ENCODE measurements around the gene NRXN3. TPM values are rescaled to one million over a fixed set of nuclear protein-coding genes. Genes with fewer than 3 reads are reported as not detected.

Gene NRXN3
- total RNA-seq, 1 experiment from 2014 or later, result not detected

- ChIA-PET CTCF (no interaction called here), POLR2A (interaction anchor here (0.6 kb wide), 1 partner anchor 164 kb away, joined by 6 read pairs; no protein-coding TSS in a partner anchor)
- Histone ChIP-seq H3K27me3 (ENCODE audit: control insufficient read depth, insufficient read depth, low read length) (no peaks in the 10 kb centered on the region), H3K27ac (ENCODE audit: low read length) (no peak overlapping the region), H3K4me1 (ENCODE audit: control insufficient read depth, insufficient read depth, low read length) (no peaks in the 10 kb centered on the region), H3K4me3 (ENCODE audit: low read depth in 2 of 2, low read length in 2 of 2) (no peak overlapping the region), H3K9me3 (ENCODE audit: control insufficient read depth, insufficient read depth, low read depth, low read length) (no peaks in the 10 kb centered on the region), H3K36me3 (ENCODE audit: control insufficient read depth, insufficient read depth, low read length) (no peaks in the 10 kb centered on the region)
- TF ChIP-seq POLR2AphosphoS5 (IDR thresholded peaks at IDR 0.05; ENCODE audit: low read depth, low read length) (no peak), CTCF (IDR thresholded peaks at IDR 0.05) (no peak)
- intact Hi-C loops (cut with micrococcal nuclease; ENCODE audit: unreplicated experiment) (no loop called here), in situ Hi-C loops (cut with HindIII; ENCODE audit: low pct_unique_long_range_greater_than_20kb, low sequenced_read_pairs) (no loop called here)
- no TSS peak for BruUV-seq (replicated peaks)
- no peak for ATAC-seq
- no peak for DNase-seq (ENCODE audit: low read depth, low spot score)
Observed at GRCh38 chr14:79021766-79022165, 851.6 kb downstream of the NRXN3 start.

GRCh38 chr14:79027138-79027537 is 857.0 kb downstream of the NRXN3 start:
- TF ChIP-seq CTCF (IDR thresholded peaks at IDR 0.05), result no peak
- Histone ChIP-seq H3K36me3 (ENCODE audit: control insufficient read depth, insufficient read depth, low read length) (no peaks in the 10 kb centered on the region), H3K4me1 (ENCODE audit: control insufficient read depth, insufficient read depth, low read length) (no peaks in the 10 kb centered on the region), H3K27ac (ENCODE audit: low read length) (no peak overlapping the region), H3K27me3 (ENCODE audit: control insufficient read depth, insufficient read depth, low read length) (no peaks in the 10 kb centered on the region), H3K4me3 (ENCODE audit: low read depth in 2 of 2, low read length in 2 of 2) (no peak overlapping the region), H3K9me3 (ENCODE audit: control insufficient read depth, insufficient read depth, low read depth, low read length) (no peaks in the 10 kb centered on the region)
- no peak for ATAC-seq
- BruUV-seq (replicated peaks), result no TSS peak
- CTCF ChIA-PET, result no interaction called here
- intact Hi-C loops (cut with micrococcal nuclease; ENCODE audit: unreplicated experiment) (no loop called here), in situ Hi-C loops (cut with HindIII; ENCODE audit: low pct_unique_long_range_greater_than_20kb, low sequenced_read_pairs) (no loop called here)
- no peak for DNase-seq (ENCODE audit: low read depth, low spot score)
- POLR2A ChIA-PET, result no interaction called here

- ChIA-PET CTCF (no interaction called here), POLR2A (no interaction called here)
- Histone ChIP-seq H3K9me3 (ENCODE audit: control insufficient read depth, insufficient read depth, low read depth, low read length) (no peaks in the 10 kb centered on the region), H3K4me1 (ENCODE audit: control insufficient read depth, insufficient read depth, low read length) (no peaks in the 10 kb centered on the region), H3K4me3 (ENCODE audit: low read depth in 2 of 2, low read length in 2 of 2) (no peak overlapping the region), H3K27me3 (ENCODE audit: control insufficient read depth, insufficient read depth, low read length) (no peaks in the 10 kb centered on the region), H3K27ac (ENCODE audit: low read length) (no peak overlapping the region), H3K36me3 (ENCODE audit: control insufficient read depth, insufficient read depth, low read length) (no peaks in the 10 kb centered on the region)
- no peak for DNase-seq (ENCODE audit: low read depth, low spot score)
- in situ Hi-C loops (cut with HindIII; ENCODE audit: low pct_unique_long_range_greater_than_20kb, low sequenced_read_pairs) (no loop called here), intact Hi-C loops (cut with micrococcal nuclease; ENCODE audit: unreplicated experiment) (no loop called here)
- BruUV-seq (replicated peaks), result no TSS peak
- no peak for ATAC-seq
- TF ChIP-seq SIN3A (IDR thresholded peaks at IDR 0.05; ENCODE audit: borderline replicate concordance, insufficient read depth, low read depth, low read length) (no peak), POLR2AphosphoS5 (IDR thresholded peaks at IDR 0.05; ENCODE audit: low read depth, low read length) (no peak), REST (IDR thresholded peaks at IDR 0.05; ENCODE audit: insufficient read depth in 1 of 2, low read depth in 2 of 2, low read length in 1 of 2) (no peak), TCF7L2 (IDR thresholded peaks at IDR 0.05; ENCODE audit: low read depth, low read length) (no peak)
Observed at GRCh38 chr14:79028281-79028680, 858.1 kb downstream of the NRXN3 start.

Measured in Panc1 (cell line).